Measurements from ENCODE around the gene ANKRD53.

GRCh38 chr2:70985283-70985688 is 6.9 kb downstream of the ANKRD53 start:
- TF ChIP-seq CTCF (IDR thresholded peaks at IDR 0.05): no peak
- TF ChIP-seq POLR2A (IDR thresholded peaks at IDR 0.05): no peak
- TF ChIP-seq POLR2AphosphoS5 (IDR thresholded peaks at IDR 0.05): no peak
